Colonic mucosa (tissue), 4 donors: ENCODE data around the gene STRIT1. TPM values are rescaled to one million over a fixed set of nuclear protein-coding genes. Genes with fewer than 3 reads are reported as not detected.

Experiments
- DNase-seq: peaks from one replicate; pipeline ENCODE4 v3.0.0-alpha.2; 2020
- H3K27ac ChIP-seq: fragments of 200-600 bp; one replicate; pipeline ENCODE4 v1.8.0; 2021
- H3K27me3 ChIP-seq: fragments of 200-600 bp; one replicate; pipeline ENCODE4 v1.8.0; 2021
- H3K36me3 ChIP-seq: fragments of 200-600 bp; one replicate; pipeline ENCODE4 v1.8.0; 2021
- H3K4me1 ChIP-seq: fragments of 200-600 bp; one replicate; pipeline ENCODE4 v1.8.0; 2021; ENCODE audit warnings: mild to moderate bottlenecking
- H3K4me3 ChIP-seq: fragments of 200-600 bp; one replicate; pipeline ENCODE4 v1.8.0; 2021
- H3K9ac ChIP-seq, 2 donors: one replicate each; pipeline ENCODE4 v1.7.0; 2013; ENCODE audit warnings: control low read depth in 2 of 2, low read depth in 2 of 2, low read length in 2 of 2
- H3K9me3 ChIP-seq: fragments of 200-600 bp; one replicate; pipeline ENCODE4 v1.8.0; 2021
- intact Hi-C: fragments of 100-400 bp; cut with DNase I; formaldehyde crosslinking; loops from one replicate; pipeline ENCODE4 v1.14.1; 2022
- total RNA-seq, 2 donors: library from RNA; stranded (reverse); fragmentation: NEBNext Ultra II Directional in 1 of 2; extraction: Animal tissue kit (Norgen Biotek cat#: 25700) in 1 of 2; gene quantifications; one replicate each; pipeline ENCODE4 v1.2.1, GENCODE V29; 2021
- TF ChIP-seq, protein P1 (sequence below): fragments of 200-600 bp; IDR thresholded peaks from one replicate; pipeline ENCODE4 v1.8.0; 2022; ENCODE audit warnings: antibody characterized with exemption, mild to moderate bottlenecking
- donor health status: healthy.
- donor health status: DM: no; HTN: no; CAD: no.
- donor health status: DM: no; HTN: no; CAD: no.

The STRIT1 gene
- total RNA-seq, 2 donors from 2014 or later = not detected

DNA sequence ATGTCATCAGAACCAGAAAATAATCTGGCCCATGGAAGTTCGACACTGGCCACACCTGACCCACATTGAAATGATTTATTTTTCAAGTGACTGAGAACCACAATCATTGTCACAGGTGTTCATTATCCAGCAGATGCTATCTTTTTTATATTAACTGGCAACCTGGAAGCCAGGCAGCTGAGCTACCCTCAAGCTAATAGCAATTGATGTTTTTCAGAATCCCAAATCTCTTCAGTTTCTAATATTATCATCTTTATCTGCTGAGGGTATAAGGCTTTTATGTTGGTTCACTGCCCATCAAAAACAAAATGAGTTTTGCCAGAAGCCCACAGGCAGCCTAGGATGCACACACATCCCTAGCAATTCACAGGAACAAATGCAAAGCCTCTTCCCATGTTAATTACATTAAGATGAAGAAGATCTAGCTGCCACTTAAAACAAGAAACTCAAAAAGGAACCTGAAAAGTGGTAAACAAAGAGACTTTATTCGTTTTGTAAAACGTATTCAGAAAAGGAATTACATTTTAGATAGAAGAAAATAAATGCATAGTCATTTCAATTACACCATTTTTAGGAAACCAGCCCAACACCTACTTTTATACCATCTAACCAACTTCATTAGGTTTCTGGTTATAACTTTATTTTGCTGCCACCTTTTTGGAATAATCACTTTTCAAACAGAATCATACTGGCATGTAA is 40.9 kb upstream of the STRIT1 start:
- intact Hi-C loops = no loop called here
- H3K36me3 ChIP-seq = no peaks in the 10 kb centered on the region
- no peak overlapping the region for H3K27ac ChIP-seq
- DNase-seq = no peak
- H3K4me3 ChIP-seq = no peak overlapping the region
- H3K4me1 ChIP-seq = no peaks in the 10 kb centered on the region
- no peak overlapping the region for H3K9ac ChIP-seq
- H3K9me3 ChIP-seq = no peaks in the 10 kb centered on the region
- TF ChIP-seq, protein P1, sequence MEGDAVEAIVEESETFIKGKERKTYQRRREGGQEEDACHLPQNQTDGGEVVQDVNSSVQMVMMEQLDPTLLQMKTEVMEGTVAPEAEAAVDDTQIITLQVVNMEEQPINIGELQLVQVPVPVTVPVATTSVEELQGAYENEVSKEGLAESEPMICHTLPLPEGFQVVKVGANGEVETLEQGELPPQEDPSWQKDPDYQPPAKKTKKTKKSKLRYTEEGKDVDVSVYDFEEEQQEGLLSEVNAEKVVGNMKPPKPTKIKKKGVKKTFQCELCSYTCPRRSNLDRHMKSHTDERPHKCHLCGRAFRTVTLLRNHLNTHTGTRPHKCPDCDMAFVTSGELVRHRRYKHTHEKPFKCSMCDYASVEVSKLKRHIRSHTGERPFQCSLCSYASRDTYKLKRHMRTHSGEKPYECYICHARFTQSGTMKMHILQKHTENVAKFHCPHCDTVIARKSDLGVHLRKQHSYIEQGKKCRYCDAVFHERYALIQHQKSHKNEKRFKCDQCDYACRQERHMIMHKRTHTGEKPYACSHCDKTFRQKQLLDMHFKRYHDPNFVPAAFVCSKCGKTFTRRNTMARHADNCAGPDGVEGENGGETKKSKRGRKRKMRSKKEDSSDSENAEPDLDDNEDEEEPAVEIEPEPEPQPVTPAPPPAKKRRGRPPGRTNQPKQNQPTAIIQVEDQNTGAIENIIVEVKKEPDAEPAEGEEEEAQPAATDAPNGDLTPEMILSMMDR = no peak
- no peaks in the 10 kb centered on the region for H3K27me3 ChIP-seq

DNA sequence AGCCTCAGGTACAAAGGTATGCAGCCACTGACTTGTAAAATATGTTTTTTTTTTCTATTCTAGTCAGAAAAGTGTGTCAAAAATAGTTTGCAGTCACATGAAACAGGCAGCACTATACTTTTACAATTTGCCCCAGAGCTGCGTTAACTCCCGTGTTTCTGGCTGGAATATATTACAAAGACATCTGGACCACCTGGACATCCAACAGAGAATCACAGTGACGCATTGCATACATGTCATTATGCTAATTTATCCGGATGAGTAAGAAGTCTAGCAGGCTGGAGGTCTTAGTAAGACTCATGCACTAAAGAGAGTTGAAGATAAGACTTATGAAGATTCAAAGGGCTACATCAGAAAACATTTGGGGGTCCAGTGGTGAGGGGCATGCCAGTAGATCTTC is 39.2 kb upstream of the STRIT1 start:
- DNase-seq = no peak
- TF ChIP-seq, protein P1 = no peak
- no peaks in the 10 kb centered on the region for H3K9me3 ChIP-seq
- H3K9ac ChIP-seq = no peak overlapping the region
- H3K4me3 ChIP-seq = no peak overlapping the region
- H3K27me3 ChIP-seq = no peaks in the 10 kb centered on the region
- intact Hi-C loops = no loop called here
- no peak overlapping the region for H3K27ac ChIP-seq
- H3K36me3 ChIP-seq = no peaks in the 10 kb centered on the region
- no peaks in the 10 kb centered on the region for H3K4me1 ChIP-seq

DNA sequence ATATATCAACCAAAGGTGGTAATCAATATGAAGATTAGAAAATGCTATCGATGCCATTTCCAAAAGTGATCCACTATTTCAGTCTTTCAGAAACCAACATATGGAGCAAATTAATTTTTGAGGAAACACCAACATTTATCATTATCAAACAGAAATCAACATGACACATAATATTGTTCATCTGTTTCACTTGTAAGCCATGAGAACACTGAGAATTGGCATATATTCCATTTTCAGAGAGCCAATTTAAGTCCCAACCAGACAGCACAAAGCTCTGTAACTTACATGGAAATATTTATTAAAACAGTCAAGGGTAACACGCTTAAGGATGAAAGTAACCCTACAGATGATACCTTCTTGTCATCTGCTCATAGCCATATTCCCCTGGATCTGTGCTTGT is 37.6 kb upstream of the STRIT1 start:
- Histone ChIP-seq H3K9me3 (no peaks in the 10 kb centered on the region), H3K27me3 (no peaks in the 10 kb centered on the region), H3K9ac (no peak overlapping the region), H3K27ac (no peak overlapping the region), H3K36me3 (no peaks in the 10 kb centered on the region), H3K4me3 (no peak overlapping the region), H3K4me1 (no peaks in the 10 kb centered on the region)
- DNase-seq = no peak
- TF ChIP-seq, protein P1 = no peak
- intact Hi-C loops = no loop called here

DNA sequence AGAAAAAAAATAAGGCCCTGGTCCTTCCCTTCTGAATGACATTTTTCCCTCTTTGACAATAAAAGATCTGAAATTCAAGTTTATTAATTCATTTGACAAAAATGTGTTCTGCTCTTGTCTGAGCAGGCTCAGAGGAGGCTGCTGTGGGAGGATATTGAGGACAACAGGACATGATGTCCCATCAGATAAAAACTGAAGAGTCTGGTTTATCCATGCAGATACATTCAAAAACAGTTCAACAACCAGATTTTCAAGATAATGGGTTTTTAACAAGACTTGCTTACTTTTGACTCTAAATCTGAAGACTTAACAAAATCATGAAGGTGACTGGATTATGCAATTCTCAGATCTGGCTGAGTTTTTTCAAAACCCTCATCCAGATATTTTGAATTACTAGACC is 36.9 kb upstream of the STRIT1 start:
- no peaks in the 10 kb centered on the region for H3K4me1 ChIP-seq
- H3K36me3 ChIP-seq = no peaks in the 10 kb centered on the region
- intact Hi-C loops = no loop called here
- H3K27ac ChIP-seq = no peak overlapping the region
- H3K9me3 ChIP-seq = no peaks in the 10 kb centered on the region
- H3K4me3 ChIP-seq = no peak overlapping the region
- TF ChIP-seq, protein P1 = no peak
- no peak overlapping the region for H3K9ac ChIP-seq
- no peaks in the 10 kb centered on the region for H3K27me3 ChIP-seq
- no peak for DNase-seq

- Histone ChIP-seq H3K36me3 (no peaks in the 10 kb centered on the region), H3K27me3 (no peaks in the 10 kb centered on the region), H3K4me1 (no peaks in the 10 kb centered on the region), H3K9me3 (no peaks in the 10 kb centered on the region), H3K27ac (no peak overlapping the region), H3K4me3 (no peak overlapping the region), H3K9ac (no peak overlapping the region)
- TF ChIP-seq, protein P1 = no peak
- intact Hi-C loops = loop anchor here (10.0 kb wide), 1 partner anchor 995 kb away; no protein-coding TSS in a partner anchor
- DNase-seq = no peak
Measured at GRCh38 chr3:155329513-155330048, 36.1 kb upstream of the STRIT1 start.
